ENCODE measurements around the gene PIP5KL1.

PIP5KL1 gene

DNA sequence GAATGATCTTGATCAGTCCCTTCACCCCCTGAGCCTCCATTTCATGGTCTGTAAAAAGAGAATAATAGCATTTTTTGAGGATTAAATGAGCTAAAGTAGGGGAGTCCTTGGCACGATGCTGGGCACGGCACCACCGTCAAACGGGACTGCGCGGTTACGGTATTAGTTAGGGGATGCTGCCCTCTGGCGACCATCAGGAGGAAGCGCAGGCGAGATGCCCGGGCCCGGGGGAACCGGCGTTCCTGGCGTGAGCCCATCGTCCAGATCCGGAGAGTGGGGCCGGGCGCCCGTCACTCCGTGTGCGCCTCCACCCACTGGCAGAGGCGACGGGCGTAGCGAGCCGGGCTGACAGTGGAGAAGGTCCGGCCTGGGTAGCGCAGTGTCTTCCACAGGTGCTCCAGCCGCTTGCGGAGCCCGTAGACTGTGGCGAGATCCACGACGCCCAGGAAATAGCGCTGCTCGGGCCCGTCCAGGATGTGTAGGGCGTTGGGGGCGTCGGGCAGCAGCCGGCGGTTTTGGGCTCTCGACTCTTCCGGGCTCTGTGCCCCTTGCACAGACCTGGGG lies 8.9 kb downstream of the PIP5KL1 start:
- DNase-seq (ENCODE audit: low read depth, low spot score): no peak
- H3K4me3 ChIP-seq (ENCODE audit: low read length): peak overlapping the region; percentile 28

DNA sequence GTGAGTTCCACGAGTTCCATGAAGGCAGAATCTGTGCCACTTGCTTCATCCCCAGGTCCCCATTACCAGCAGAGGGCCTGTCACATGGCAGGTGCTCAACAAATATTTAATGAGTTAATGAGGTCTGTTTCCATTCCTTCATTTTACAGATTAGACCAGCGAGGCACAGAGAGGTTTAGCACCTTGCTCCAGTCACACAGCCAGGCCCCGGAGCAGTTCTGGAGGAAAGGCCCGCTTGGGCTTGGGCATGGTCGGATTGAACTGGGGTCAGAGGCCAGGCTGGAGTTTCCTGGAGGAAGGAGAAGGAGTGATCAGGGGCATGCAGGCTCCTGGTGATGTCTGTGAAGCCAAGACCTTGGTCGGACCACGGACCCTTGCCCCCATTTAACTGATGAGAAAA lies 9.8 kb downstream of the PIP5KL1 start:
- no peak overlapping the region for H3K4me3 ChIP-seq (ENCODE audit: low read length)
- no peak for DNase-seq (ENCODE audit: low read depth, low spot score)

DNA sequence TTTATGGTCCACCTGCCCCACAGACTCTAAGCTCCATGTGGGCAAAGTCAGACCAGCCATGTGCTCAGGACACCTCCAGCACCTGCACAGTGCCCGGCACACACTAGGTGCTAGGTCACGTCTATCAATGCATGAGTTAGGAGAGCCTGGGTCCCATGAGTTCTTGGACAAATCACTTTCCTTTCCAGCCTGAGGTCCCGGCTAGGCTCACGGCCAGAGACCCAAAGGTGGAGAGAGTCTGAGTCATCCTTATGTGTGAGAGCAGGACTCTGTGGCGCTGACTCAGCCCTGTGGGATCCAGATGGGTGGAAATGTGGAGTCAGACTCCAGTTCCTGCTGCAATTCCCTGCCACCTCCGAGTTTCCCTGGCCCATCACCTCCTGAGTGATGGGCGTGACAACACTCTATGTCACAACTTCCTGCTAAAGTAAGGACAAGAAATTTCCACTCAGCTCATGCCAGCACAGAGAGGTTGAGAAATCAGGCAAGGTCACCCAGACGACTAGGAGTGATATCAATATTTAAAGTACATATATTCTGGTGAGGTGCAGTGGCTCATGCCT lies 11.2 kb downstream of the PIP5KL1 start:
- H3K4me3 ChIP-seq (ENCODE audit: low read length): no peak overlapping the region
- no peak for DNase-seq (ENCODE audit: low read depth, low spot score)

DNA sequence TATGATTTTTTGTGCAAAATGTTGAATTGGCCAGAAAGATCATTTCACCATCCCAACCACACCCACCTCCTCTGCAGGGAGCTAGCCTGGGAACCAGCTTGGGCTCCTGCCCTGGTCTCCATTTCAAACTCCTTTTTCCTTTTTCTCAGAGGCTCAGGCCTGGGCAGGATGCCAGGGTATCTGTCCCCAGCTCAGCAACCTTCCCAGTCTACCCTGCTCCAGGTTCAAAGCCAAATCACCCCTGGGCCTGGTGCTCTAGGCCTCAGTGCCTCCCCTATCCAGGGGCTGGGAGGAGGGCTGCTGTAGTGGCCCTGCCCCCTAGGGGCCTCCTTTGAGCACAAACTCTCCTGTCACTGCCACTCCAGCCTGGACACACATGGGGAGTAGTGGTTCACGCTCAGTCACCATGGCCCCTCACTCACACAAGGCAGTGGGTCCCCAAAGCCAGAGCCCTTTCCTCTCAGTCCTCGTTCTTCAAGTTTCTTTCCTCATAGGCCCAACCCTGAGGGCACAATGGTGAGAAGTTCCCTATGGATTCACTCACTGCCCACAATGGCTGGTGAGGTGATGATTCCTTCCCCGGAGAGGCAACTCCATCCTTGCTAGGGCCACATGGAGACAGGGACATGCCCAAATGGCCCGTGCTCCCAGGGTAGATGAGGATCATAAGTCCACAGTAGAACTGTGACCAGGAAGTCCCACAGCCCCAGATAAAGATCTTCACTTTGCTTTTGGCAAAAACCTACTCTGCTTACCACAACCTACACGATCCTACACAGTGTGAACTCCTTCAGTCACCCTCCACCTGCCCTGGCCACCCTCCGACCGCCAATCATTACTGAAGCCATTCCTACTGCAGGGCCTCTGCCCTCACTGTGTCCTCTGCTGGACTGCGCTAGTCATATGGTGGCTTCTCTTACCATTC lies 12.1 kb downstream of the PIP5KL1 start:
- DNase-seq (ENCODE audit: low read depth, low spot score): no peak
- H3K4me3 ChIP-seq (ENCODE audit: low read length): no peak overlapping the region

DNA sequence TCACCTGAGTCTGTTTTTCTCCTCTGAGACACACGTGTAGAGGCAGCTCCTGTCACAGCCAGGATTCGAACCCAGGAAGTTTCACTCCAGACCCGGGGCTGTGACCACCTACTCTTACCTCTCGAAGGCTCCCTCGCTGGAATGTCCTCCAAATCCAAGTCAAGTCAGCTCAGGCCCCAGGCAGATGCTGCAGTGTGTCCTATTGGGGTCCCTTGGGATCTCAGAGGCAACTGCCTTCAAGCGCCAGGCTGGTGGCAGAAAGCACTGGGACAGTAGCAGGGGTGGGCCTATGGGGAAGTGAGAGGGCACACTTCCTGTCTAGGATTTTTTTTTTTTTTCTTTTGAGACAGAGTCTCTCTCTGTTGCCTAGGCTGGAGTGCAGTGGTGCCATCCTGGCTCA lies 13.0 kb downstream of the PIP5KL1 start:
- peak overlapping the region; percentile 51 for H3K4me3 ChIP-seq (ENCODE audit: low read length)
- no peak for DNase-seq (ENCODE audit: low read depth, low spot score)

DNA sequence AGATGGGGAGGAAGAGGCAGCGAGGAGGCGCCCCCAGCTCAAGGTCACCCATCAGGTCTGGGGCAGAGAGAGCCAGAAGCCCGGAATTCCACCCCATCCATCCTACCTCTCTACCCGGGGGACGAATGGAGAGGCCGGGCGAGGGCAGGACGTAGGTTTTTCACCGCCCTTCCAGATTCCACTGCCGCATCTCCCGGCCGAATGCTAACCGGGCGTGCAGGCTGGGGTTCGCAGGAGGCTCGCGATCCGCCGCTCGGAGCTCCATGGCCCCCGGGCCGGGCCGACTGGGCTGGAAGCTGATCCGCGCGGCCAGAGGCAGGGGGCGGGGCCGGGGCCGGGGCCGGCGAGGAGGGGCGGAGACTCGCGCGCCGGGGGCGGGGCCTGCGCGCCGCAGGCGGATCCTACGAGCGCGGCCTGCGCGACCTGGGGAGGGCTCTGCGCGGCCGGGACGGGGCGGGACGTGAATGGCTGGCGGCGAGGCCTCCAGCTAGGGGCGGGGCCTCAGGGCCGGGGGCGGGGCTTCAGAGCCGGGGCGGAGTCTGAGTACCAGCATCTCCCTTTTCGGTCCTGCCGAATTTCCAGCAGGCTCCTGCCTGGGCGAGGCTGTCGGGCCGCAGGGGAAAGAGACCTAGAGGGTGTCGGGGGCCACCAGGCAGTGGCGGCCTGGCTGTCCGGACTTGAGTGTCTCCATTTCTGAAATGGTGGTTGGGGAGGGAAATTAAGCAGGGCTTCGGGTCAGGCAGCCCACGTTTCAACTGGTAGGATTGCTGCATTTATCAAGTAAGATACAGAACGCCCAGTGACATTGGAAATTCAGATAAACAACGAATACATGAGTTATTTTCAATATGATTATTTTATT lies 13.6 kb downstream of the PIP5KL1 start, which contains the start of gene ST6GALNAC4:
TSS of gene ST6GALNAC4 (minus strand) at position 322 of the 862 bp plus-strand sequence. CDS start 622 bp downstream, outside the sequence.
- H3K4me3 ChIP-seq (ENCODE audit: low read length): peak within 1 kb of the TSS; percentile 71
- peak; percentile 74 for DNase-seq (ENCODE audit: low read depth, low spot score)

DNA sequence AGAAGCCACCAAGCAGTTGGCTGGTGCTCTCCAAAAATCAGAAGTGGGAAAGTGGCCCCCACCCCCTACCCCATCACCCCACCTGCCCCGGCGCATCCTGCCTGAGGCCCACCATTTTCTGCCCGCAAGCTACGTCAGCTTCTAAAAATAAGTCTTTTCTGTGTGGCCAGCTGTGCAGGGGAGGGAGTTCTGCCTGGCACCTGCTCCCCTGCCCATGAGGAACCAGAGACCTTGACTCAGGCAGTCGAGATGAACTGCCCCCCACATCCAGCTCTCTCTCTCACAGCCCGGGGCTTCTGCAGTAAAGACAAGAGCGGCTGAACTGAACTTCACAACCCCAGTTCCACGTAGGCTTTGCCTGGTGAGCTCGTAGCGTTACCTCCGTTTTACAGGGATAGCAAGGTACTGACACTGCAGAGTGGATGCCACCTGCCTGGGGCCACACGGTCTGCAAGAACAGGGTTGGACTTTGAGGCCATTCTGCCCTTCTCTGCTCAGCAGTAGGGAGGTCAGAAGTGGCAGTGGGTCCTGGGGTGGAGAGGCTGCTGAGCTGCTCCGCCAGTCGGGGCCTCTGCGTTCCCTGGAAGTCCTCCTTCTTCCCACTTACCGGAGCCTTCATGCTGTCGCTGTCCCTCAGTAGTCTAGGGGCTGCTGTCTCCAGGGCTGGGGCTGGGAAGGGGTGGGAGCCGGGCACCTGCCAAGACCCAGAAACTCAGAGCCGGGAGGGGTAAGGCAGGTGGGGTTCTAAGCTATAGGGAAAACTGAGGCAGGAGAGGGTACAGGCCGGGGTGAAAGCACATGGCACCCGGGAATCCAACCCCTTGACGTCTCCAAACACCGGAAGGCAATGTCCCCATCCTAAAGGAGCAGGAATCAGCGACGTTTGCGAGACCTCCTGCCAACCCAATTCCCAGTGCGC lies 14.5 kb downstream of the PIP5KL1 start:
- H3K4me3 ChIP-seq (ENCODE audit: low read length): peak overlapping the region; percentile 71
- peak; percentile 55 for DNase-seq (ENCODE audit: low read depth, low spot score)

DNA sequence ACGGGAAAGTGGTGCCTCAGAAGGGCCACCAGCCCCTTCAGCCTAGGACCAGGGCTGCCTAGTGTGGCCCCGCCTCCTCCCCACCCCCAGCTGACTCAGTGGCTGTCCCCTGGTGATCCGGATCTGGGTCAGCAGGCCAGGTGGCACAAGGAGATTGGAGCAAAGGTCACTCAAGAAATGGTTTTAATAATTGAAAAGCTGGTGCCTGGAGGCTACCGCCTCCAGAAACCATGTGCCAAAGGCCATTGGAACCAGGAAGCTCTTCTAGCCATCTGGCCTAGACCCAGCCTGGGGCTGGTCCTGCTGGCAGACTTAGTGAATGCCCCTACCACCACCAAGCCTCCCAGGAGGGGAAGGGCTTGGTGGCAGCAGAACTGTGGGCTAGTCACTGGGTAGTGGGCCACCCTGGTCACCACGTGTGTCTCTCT lies 15.2 kb downstream of the PIP5KL1 start:
- H3K4me3 ChIP-seq (ENCODE audit: low read length): no peak overlapping the region

DNA sequence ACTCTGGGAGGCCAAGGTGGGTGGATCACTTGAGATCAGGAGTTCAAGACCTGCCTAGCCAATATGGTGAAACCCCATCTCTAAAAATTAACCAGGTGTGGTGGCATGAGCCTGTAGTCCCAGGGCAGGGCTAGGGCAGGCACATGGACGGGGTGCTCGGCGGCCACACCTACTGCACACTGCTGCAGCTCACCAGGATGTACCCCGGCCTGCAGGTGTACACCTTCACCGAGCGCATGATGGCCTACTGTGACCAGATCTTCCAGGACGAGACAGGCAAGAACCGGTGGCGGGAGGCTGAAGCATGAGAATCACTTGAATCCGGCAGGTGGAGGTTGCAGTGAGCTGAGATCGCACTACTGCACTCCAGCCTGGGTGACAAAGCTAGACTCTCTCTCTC lies 16.9 kb downstream of the PIP5KL1 start:
- no peak for DNase-seq (ENCODE audit: low read depth, low spot score)
- H3K4me3 ChIP-seq (ENCODE audit: low read length): no peak overlapping the region

More for the DNA sequence above, 15.2 kb downstream of the PIP5KL1 start:
- DNase-seq (ENCODE audit: low read depth, low spot score): no peak

DNA sequence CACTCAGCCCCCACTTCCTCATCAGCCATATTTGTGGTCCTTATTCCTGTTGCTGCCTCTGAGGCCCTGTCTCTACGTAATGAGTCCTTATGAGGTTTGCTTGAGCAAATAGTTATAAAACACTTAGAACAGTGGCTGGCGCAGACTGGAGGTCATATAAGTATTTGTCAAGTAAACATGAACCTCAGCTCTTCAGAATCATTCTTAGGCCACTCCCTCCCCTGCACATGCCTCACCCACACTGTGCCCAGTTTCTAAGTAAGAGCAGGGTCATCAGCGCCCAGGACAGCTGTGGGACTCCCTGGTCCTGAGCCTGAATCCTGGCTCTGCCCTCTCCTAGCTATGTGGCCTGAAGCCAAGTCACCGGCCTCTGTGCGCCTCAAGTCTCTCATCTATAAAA lies 17.7 kb downstream of the PIP5KL1 start:
- no peak overlapping the region for H3K4me3 ChIP-seq (ENCODE audit: low read length)
- no peak for DNase-seq (ENCODE audit: low read depth, low spot score)

DNA sequence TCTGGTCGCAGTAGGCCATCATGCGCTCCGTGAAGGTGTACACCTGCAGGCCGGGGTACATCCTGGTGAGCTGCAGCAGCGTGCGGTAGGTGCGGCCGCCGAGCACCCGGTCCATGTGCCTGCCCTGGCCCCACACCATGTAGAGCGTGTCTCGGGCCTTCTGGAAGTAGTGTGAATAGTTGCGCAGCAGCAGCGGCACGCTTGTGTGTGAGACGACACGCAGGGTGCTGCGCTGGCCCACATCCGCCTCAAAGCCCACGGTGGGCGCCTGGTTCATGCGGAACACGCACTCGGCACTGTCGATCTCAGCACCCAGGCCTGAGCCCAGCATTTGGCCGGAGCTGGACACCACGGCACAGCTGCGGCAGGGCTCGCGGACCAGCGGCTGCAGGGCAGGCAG lies 18.3 kb downstream of the PIP5KL1 start:
- no peak for DNase-seq (ENCODE audit: low read depth, low spot score)

DNA sequence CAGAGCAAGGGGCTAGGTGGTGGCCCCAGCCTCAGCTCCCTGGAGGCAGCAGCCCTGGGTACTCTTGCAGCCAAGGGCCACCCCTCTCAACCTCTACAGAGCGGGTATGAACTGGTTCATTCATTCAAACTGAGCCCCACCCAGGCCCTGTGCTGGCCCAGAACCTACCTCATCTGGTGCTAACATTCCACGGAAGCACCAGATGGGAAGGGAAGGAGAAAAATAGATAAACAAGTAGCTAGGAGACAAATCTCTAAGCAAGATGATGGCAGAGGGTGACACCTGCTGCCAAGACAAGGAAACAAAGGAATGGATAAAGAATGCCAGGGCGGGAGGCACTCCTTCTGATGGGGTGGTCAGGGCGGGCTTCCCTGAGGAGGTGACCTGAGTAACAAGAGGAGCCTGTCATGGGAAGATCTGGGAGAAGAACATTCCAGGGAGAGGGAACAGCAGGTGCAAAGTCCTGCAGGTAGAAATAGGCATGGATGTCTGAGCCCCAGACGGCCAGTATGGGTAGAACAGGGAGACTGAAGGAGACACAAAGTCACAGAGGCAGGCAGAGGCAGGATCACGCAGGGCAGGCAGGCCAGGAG lies 19.9 kb downstream of the PIP5KL1 start:
- H3K4me3 ChIP-seq (ENCODE audit: low read length): no peak overlapping the region
- DNase-seq (ENCODE audit: low read depth, low spot score): no peak

More for the DNA sequence above, 18.3 kb downstream of the PIP5KL1 start:
- no peak overlapping the region for H3K4me3 ChIP-seq (ENCODE audit: low read length)

DNA sequence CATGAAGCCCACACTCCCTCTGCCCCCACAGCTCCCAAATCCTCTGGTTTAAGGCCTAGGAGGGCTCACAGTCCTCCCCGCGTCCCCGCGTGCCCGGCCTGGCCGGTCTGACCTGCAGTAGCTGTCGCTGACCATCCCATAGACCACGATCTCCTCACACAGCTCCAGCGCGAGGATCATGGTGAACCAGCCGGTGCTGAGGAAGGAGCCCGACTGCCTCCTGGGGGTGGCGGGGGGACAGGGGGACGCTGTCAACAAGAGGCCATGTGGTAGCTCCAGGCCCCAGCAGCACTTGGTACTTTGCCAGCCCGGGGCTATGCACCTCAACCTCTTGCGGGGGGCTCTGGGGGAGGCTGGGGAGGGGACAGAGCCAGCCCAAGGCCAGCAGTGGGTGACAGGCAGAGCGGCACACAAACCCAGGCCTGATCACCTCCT lies 20.7 kb downstream of the PIP5KL1 start:
- H3K4me3 ChIP-seq (ENCODE audit: low read length): no peak overlapping the region
- no peak for DNase-seq (ENCODE audit: low read depth, low spot score)

DNA sequence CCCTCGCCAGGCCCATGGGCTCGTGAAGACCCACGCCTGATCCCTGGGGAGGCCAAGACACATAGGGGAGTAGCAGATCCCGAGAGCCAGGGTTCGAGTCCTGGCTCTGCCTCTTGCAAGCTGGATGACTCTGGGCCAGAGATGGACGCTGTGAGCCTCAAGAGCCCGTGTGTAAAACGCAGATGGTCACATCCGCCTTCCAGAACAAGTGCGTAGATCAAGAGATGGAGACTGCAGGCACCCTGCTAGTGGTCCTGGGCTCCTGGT lies 22.0 kb downstream of the PIP5KL1 start:
- no peak overlapping the region for H3K4me3 ChIP-seq (ENCODE audit: low read length)

DNA sequence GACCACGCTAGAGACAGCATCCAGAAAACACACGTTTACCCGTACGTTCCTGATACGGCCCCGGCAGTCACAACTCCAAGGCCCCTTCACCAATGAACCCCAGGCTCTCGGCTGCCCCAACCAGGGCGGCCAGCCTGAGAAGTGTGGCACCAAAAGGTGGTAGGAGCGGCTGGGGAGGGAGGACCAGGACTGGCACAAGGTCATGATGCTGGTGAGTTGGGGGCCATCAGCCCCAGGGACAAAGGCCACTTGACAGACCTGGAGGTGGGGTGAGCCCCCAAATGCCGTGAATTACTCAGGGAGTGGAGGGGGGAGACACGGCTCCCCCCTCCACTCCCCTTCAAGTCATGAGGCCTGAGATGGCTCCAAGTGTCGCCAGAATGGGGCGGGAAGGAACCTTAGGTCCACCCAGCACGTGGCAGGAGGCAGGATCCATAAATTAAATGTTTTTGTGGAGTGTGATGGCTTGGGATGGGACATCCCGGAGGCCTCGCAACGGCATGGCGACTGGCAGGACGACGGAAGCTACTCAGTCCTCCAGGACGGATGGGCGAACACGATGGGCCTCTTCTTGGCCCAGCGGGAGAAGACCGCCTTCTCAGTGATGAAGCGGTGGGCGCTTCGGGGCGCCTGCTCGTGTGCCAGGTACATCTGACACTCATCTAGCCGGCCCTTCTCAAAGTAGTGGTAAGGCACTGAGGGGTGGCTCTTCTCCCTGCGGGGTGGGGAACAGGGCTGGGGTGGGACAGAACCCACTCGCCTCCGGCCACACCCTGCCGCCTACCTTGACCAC lies 22.5 kb downstream of the PIP5KL1 start:
- no peak overlapping the region for H3K4me3 ChIP-seq (ENCODE audit: low read length)
- no peak for DNase-seq (ENCODE audit: low read depth, low spot score)

More for the DNA sequence above, 22.0 kb downstream of the PIP5KL1 start:
- no peak for DNase-seq (ENCODE audit: low read depth, low spot score)

DNA sequence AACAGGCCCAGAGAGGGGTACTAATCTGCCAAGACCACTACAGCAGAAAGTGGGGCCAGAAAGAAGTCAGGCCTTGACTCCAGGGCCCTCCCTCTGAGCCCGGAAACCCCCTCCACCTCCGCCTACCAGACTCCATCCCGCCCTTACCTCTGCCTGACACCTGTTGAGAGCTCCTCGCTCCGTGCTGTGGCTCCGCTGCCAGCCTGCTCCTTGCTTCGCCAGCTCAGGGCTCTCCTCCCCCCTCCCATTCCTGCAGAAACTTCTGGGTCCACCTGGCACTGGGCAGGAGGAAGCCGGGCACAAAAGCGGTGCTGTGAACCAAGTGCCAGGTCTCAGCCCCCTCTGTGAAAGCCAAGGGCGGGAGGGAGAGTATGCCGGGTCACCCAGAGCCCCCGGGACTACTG lies 24.8 kb downstream of the PIP5KL1 start:
- DNase-seq (ENCODE audit: low read depth, low spot score): no peak
- H3K4me3 ChIP-seq (ENCODE audit: low read length): no peak overlapping the region

DNA sequence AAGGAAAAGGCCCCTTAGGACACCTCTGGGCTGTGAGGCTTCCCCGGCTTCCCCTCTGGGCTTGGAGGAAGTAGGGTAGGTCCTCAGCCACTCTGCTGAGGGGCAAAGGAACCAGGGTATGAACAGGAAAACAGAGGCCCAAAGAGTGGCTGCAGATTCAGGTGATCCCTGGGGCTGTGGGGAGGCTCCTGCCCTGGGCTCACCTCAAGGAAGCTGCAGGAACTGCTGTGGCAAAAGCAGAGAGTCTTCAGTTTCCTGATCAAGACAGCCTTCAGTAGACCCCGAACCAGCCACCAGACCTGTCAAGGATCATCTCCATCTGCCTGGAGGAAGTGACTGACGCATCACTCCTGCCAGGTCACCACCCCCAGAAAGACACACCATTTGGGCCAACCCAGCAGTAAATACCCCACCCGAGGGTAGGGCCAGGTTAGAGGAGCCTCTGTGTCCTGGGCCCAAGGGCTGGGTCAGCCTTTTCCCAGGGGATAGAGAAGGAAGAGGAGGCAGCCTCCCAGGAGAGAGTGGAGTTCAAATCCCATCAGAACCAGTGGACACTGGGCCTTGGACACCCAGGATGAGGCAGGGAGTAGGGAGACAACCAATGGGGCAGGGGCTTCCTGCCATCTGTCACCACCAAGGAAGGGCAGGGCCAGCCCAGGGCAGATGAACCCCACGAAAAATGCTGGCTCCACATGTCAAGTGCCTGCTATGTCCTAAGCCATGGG lies 25.4 kb downstream of the PIP5KL1 start:
- H3K4me3 ChIP-seq (ENCODE audit: low read length): no peak overlapping the region

More for the DNA sequence above, 25.4 kb downstream of the PIP5KL1 start:
- no peak for DNase-seq (ENCODE audit: low read depth, low spot score)

Data from Jurkat, Clone E6-1 (cell line).